HG02943 (cell line): ENCODE data around the gene CLEC4M.
"Not testable (repeated sequence)": the region's sequence is repeated elsewhere in the genome, so short reads cannot be mapped to it uniquely, and the experiment has no call there.

Experiments used
- ATAC-seq: cut with Tn5 transposase; IDR thresholded peaks from one replicate; pipeline ENCODE4 v1.9.1; 2021; ENCODE audit warnings: mild to moderate bottlenecking, low read depth, moderate library complexity; ENCODE audit not compliant: unreplicated experiment

Gene CLEC4M

DNA sequence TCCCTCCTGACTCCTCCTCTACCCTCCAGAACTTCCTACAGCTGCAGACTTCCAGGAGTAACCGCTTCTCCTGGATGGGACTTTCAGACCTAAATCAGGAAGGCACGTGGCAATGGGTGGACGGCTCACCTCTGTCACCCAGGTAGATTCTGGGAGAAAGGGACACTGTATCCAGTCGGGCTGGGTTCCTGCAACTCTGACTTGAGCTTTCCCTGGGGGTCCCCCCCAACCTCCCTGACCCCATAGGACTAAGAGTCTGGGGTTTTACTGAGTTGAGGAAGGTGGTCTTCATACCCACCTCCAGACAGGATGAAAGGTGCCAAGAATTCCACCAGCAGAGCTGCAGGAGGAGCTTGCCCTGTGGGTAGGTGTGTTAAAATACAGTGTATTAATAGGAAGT, 4.4 kb downstream of the CLEC4M start:
- no peak for ATAC-seq

GRCh38 chr19:7769171-7769570, 6.1 kb downstream of the CLEC4M start:
- no peak for ATAC-seq

DNA sequence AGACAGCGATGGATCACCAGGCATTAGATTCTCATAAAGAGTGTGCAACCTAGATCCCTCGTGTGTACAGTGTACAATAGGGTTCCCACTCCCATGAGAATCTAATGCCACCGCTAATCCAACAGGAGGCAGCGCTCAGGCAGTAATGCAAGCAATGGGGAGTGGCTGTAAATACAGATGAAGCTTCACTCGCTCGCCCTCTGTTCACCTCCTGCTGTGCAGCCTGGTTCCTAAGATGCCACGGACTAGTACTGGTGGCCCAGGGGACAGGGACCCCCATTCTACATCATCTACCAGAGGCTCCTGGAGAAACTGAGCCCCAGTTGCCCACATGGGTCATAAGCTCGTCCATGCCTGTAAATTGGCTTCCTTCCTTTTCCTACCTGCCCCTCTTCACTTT, 8.0 kb downstream of the CLEC4M start:
- ATAC-seq, result no peak

- ATAC-seq, result no peak
These were observed 9.8 kb downstream of the CLEC4M start for GRCh38 chr19:7772752-7773291.

GRCh38 chr19:7773841-7774240, 10.8 kb downstream of the CLEC4M start:
- no peak for ATAC-seq

- ATAC-seq, result no peak
These were observed 12.7 kb downstream of the CLEC4M start for GRCh38 chr19:7775761-7776160.

GRCh38 chr19:7778081-7778480, 15.0 kb downstream of the CLEC4M start:
- ATAC-seq, result no peak

DNA sequence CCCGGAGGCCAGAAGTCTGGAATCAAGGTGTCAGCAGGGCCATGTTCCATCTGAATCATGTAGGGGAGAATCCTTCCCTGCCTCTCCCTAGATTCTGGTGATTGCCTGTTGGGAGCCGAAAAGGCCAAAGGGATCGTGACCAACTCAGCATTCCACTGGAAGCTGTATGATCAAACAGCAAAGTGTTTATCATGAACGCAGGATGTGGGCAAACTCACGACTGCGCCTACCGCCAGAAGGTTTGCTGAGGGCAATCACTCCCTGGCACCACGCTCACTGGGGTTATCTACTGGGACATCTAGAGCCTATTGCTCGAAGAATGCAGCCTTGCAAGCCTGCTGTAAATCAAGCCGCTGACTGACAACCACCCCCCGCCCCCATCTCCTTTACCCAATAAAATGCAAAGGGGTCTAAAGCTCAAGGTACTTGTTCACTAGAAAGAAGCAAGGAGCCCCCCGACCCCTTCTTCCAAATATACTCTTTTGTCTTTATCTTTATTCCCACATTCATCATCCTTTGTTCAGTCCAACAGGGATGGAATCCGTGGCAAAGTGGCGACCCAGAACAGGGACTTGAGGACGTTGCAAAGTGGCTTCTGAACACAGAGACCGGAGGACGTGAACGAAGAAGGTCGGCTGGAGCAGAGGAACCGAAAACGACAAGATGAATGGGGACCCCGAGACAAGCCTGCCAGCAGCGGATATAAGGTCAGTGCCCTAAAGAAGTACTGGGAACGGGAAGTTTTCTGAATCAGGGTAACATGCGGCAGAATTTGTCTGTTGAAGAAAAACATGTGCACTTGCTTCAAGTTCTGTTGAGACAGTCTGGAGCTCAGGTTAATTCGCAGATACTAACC, 16.8 kb downstream of the CLEC4M start:
- ATAC-seq, result no peak

GRCh38 chr19:7781157-7781556, 18.1 kb downstream of the CLEC4M start:
- ATAC-seq, result no peak

DNA sequence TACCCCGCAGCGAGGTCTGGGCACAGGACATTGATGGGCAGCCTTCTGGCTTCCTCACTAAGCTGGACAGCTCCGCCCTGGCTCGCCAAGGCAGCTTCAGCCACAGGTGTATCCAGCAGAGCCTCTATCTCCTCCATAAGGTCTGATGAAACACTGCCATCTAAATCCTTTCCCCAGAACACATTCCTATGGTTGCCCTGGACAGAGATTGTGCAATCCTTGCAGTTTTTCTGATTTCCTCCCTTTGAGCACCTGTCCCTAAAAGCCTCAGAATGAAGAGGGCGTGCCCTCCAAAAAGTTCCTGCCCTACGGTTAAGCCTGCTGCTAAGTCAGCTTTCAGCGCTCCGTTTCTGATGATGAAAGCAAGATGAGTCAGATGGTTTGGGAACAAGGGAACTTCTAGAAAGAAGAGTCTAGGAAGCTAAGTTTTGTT, 21.0 kb downstream of the CLEC4M start:
- no peak for ATAC-seq

DNA sequence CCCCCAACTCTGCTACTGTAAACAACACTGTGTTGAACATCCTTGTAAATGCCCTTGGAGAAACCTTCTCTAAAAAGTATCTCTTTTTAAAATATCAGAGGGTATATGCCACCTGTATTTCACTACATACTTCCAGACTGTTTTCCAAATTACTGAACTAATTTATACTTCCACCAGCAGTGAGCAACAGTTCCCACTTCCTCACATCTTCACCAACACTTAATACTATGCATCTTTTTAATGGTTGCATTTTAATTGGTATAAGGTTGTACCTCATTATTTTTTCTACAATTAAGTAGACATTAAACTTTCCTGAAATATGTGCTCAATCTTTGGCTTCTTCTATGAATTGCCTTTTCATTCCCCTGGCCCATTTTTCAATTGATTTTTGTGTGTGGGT, 21.8 kb downstream of the CLEC4M start:
- no peak for ATAC-seq

DNA sequence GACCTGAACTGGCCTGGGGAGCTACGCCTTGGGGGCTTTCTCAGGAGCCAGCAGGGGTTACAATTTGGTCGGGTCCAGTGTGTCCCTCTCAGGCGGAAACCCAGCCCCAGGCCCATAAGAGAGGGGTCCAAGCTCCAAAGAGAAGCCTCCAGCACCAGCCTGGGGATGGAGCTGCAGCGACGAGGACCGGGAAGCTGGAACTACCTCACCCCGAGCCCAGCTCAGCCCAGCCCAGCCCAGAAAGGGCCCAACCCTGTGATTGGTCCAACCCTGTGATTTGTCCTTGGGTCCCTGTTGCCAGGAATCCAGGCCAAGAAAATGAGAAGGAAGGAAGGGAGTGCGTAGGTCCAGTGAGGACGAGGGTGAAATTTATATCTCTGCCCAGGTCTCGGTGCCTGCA, 24.1 kb downstream of the CLEC4M start:
- no peak for ATAC-seq

GRCh38 chr19:7787602-7788177, 24.6 kb downstream of the CLEC4M start:
- no peak for ATAC-seq

DNA sequence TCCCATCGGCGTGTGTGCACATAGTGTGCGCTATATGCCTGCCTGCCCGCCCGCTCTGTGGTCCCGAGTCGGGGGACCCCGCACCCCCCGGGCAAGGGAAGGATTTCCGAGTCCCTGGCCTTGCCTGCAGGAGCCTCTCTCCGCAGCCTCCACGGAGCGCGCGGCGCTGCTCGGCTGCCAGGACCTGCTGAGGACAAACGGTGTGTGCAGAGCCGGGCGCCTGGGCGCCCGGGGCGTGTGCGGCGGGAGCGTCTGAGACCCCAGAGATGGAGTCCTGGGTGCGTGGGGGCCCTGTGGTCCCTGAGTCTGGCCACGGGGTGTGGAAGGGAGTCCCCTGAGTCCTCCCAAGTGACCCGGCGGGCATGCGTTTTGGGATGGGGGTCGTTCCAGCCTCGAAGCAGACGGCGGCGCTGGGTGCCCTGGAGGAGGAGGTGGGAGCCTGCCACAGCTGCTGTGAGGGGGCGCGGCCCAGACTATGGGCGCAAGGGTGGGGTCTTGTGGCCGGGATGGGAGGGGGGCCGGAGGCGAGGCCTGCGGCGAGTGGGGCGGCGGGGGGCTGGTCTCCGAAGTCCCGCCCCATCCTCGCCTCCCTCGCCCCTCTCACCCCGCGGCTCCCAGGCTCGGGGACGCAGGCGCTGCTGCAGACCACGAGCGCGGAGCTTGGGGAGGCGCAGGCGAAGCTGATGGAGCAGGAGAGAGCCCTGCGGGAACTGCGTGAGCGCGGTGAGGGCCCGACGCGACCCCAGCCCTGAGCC, 25.3 kb downstream of the CLEC4M start:
- no peak for ATAC-seq

- no peak for ATAC-seq
These were observed 25.9 kb downstream of the CLEC4M start for GRCh38 chr19:7788933-7789323.

DNA sequence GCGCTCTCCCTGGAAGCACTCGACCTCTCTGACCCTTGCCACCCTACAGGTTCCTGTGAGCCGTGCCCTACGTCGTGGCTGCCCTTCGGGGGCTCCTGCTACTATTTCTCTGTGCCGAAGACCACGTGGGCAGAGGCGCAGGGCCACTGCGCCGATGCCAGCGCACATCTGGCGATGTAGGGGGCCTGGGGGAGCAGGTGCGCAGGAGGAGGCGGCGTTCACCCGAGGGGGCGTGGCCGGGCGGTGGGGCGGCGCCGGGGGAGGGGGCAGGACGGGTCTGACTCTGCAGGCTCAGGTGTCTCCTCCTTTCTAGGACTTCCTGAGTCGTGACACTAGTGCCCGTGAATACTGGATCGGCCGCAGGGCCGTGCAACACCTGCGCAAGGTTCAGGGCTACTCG, 26.4 kb downstream of the CLEC4M start:
- ATAC-seq, result no peak

- ATAC-seq, result no peak
These were observed 27.4 kb downstream of the CLEC4M start for GRCh38 chr19:7790416-7790815.

- no peak for ATAC-seq
These were observed 29.2 kb downstream of the CLEC4M start for GRCh38 chr19:7792281-7792680.

GRCh38 chr19:7792701-7793100, 29.7 kb downstream of the CLEC4M start:
- ATAC-seq, result not testable (repeated sequence)

GRCh38 chr19:7793493-7793892, 30.4 kb downstream of the CLEC4M start:
- no peak for ATAC-seq

DNA sequence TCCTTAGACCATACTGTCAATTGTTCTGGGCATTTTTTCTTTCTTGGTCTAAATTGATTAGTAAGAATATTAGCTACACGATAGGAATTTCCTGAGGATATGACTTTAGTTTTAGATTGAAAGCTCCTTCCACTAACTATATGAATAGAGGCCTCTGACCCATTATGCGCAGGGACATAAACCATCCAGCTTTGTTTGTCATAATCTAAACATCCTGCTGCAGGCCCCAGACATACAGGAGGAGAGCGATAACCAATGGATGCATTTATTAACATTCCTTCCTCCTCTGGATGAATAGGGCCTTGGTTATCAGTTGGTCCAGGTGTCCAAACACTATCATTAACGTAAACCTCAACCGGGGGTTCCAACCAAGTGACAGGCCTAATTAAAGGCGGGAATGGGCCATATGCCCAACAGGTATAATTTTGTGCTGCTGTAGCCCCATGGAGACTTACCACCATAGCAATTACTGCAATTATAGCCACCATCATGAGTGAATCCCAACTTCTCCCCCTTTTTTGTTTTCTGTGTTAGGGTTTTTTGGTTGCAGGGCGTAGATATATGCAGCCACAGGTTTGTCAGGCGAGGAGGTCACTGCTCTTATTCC, 32.6 kb downstream of the CLEC4M start:
- ATAC-seq, result no peak
